GM18858 (cell line): ENCODE results near the gene ERN1.

Experiments
- ATAC-seq: cut with Tn5 transposase; IDR thresholded peaks from one replicate; pipeline ENCODE4 v1.9.1; 2021; ENCODE audit not compliant: unreplicated experiment

Gene ERN1

GRCh38 chr17:64113006-64113405 is 16.9 kb downstream of the ERN1 start:
- no peak for ATAC-seq

GRCh38 chr17:64111831-64112230 is 18.1 kb downstream of the ERN1 start:
- no peak for ATAC-seq

GRCh38 chr17:64110379-64111152 is 19.4 kb downstream of the ERN1 start:
- ATAC-seq: no peak

GRCh38 chr17:64109400-64109799 is 20.5 kb downstream of the ERN1 start:
- ATAC-seq: no peak

- no peak for ATAC-seq
Measured at GRCh38 chr17:64107500-64108236, 22.3 kb downstream of the ERN1 start.

GRCh38 chr17:64106918-64107317 is 23.0 kb downstream of the ERN1 start:
- ATAC-seq: no peak

GRCh38 chr17:64103391-64104364 is 26.3 kb downstream of the ERN1 start:
- ATAC-seq: peak; percentile 46

- no peak for ATAC-seq
Measured at GRCh38 chr17:64102627-64103390, 27.1 kb downstream of the ERN1 start.

GRCh38 chr17:64099543-64099942 is 30.4 kb downstream of the ERN1 start:
- ATAC-seq: no peak

GRCh38 chr17:64097196-64097936 is 32.6 kb downstream of the ERN1 start:
- ATAC-seq: no peak

GRCh38 chr17:64096037-64096436 is 33.9 kb downstream of the ERN1 start:
- ATAC-seq: no peak

- ATAC-seq: no peak
Measured at GRCh38 chr17:64095144-64095882, 34.6 kb downstream of the ERN1 start.

- no peak for ATAC-seq
Measured at GRCh38 chr17:64094412-64094811, 35.5 kb downstream of the ERN1 start.

- no peak for ATAC-seq
Measured at GRCh38 chr17:64092952-64093451, 36.9 kb downstream of the ERN1 start.

- no peak for ATAC-seq
Measured at GRCh38 chr17:64092113-64092512, 37.8 kb downstream of the ERN1 start.

GRCh38 chr17:64091571-64091970 is 38.4 kb downstream of the ERN1 start:
- no peak for ATAC-seq

- peak; percentile 64 for ATAC-seq
Measured at GRCh38 chr17:64091116-64091515, 38.8 kb downstream of the ERN1 start.

GRCh38 chr17:64090144-64090543 is 39.8 kb downstream of the ERN1 start:
- ATAC-seq: no peak
